HepG2 (cell line): ENCODE measurements around the gene RSL1D1. TPM values are rescaled to one million over a fixed set of nuclear protein-coding genes. Genes with fewer than 3 reads are reported as not detected.

Experiments
- ATM ChIP-seq: fragments of 450-650 bp; IDR thresholded peaks from 2 replicates; pipeline ENCODE4 v1.7.1; 2017; ENCODE audit warnings: mild to moderate bottlenecking, borderline replicate concordance
- ELK4 ChIP-seq: sonication (generic); formaldehyde crosslinking; IDR thresholded peaks from 2 replicates; pipeline ENCODE4 v1.9.0; 2021; ENCODE audit warnings: missing genetic modification reagents, borderline replicate concordance
- FOXK2 ChIP-seq: fragments of 450-650 bp; IDR thresholded peaks from 2 replicates; pipeline ENCODE4 v1.6.1; 2016
- MED13 ChIP-seq: sonication (generic); formaldehyde crosslinking; IDR thresholded peaks from 2 replicates; pipeline ENCODE4 v1.5.0; 2020; ENCODE audit warnings: missing genetic modification reagents
- PAX8 ChIP-seq: sonication (generic); formaldehyde crosslinking; IDR thresholded peaks from 2 replicates; pipeline ENCODE4 v1.8.0; 2022; ENCODE audit warnings: mild to moderate bottlenecking, missing genetic modification reagents, borderline replicate concordance
- PHB2 ChIP-seq: fragments of 450-650 bp; IDR thresholded peaks from 2 replicates; pipeline ENCODE4 v1.6.1; 2018; ENCODE audit not compliant: partially characterized antibody
- RARA ChIP-seq: IDR thresholded peaks from 2 replicates; pipeline ENCODE4 v1.6.1; 2016; ENCODE audit warnings: missing genetic modification reagents, missing compliant biosample characterization
- SP140L ChIP-seq: sonication (generic); formaldehyde crosslinking; IDR thresholded peaks from 2 replicates; pipeline ENCODE4 v1.4.0; 2020; ENCODE audit warnings: missing genetic modification reagents, borderline replicate concordance
- TCF7 ChIP-seq: sonication (generic); IDR thresholded peaks from 2 replicates; pipeline ENCODE4 v1.6.1; 2016; ENCODE audit warnings: antibody characterized with exemption, low read depth
- ZBTB2 ChIP-seq: sonication (generic); formaldehyde crosslinking; IDR thresholded peaks from 2 replicates; pipeline ENCODE4 v1.8.0; 2022; ENCODE audit warnings: low read depth, missing genetic modification reagents
- ZNF414 ChIP-seq: sonication (generic); formaldehyde crosslinking; IDR thresholded peaks from 2 replicates; pipeline ENCODE4 v1.5.0; 2020; ENCODE audit warnings: missing genetic modification reagents
- ZNF501 ChIP-seq: sonication (generic); formaldehyde crosslinking; IDR thresholded peaks from 2 replicates; pipeline ENCODE4 v1.5.1; 2020; ENCODE audit warnings: mild to moderate bottlenecking, moderate library complexity, missing genetic modification reagents
- ZNF570 ChIP-seq: sonication (generic); formaldehyde crosslinking; IDR thresholded peaks from 2 replicates; pipeline ENCODE4 v1.4.0; 2020; ENCODE audit warnings: mild to moderate bottlenecking, missing genetic modification reagents, borderline replicate concordance
- ZNF597 ChIP-seq: sonication (generic); formaldehyde crosslinking; IDR thresholded peaks from 2 replicates; pipeline ENCODE4 v1.5.0; 2020; ENCODE audit warnings: missing genetic modification reagents
- ZNF605 ChIP-seq: sonication (generic); formaldehyde crosslinking; IDR thresholded peaks from 2 replicates; pipeline ENCODE4 v1.8.0; 2022; ENCODE audit warnings: mild to moderate bottlenecking, missing genetic modification reagents
- polyA plus RNA-seq, 8 experiments: library from polyadenylated mRNA; depleted of rRNA in 3 of 8; stranded (reverse) in 7 of 8; unstranded in 1 of 8; fragments of >200 nt; fragmentation: Illumina TruSeq in 4 of 8; extraction: Trizol in 4 of 8; gene quantifications; 2 replicates each; pipeline versions ENCODE4 v1.2.1 to v1.2.3, GENCODE V29; 2011 to 2016; ENCODE audit warnings: low read depth in 4 of 8, missing spikeins in 1 of 8, mixed read lengths in 1 of 8; ENCODE audit not compliant: insufficient read depth in 1 of 8
- total RNA-seq, 5 experiments: library from RNA; depleted of rRNA; stranded (reverse); fragments of >200 nt; fragmentation: Illumina TruSeq; extraction: Trizol; gene quantifications; 2 replicates each; pipeline ENCODE4 v1.2.3, GENCODE V29; 2016; ENCODE audit warnings: low read depth in 1 of 5
- TF ChIP-seq, protein P1 (sequence below): sonication (generic); formaldehyde crosslinking; IDR thresholded peaks from 2 replicates; pipeline ENCODE4 v1.9.0; 2021; ENCODE audit warnings: mild to moderate bottlenecking, missing genetic modification reagents

Gene RSL1D1
- total and polyA plus RNA-seq, 2 of the 13 experiments (the other 11 are each of a cell fraction or from before 2014, with no cell fraction given): 187 to 343 TPM

GRCh38 chr16:11796227-11797165 lies 54.8 kb downstream of the RSL1D1 start (continued):
- TF ChIP-seq, protein P1, sequence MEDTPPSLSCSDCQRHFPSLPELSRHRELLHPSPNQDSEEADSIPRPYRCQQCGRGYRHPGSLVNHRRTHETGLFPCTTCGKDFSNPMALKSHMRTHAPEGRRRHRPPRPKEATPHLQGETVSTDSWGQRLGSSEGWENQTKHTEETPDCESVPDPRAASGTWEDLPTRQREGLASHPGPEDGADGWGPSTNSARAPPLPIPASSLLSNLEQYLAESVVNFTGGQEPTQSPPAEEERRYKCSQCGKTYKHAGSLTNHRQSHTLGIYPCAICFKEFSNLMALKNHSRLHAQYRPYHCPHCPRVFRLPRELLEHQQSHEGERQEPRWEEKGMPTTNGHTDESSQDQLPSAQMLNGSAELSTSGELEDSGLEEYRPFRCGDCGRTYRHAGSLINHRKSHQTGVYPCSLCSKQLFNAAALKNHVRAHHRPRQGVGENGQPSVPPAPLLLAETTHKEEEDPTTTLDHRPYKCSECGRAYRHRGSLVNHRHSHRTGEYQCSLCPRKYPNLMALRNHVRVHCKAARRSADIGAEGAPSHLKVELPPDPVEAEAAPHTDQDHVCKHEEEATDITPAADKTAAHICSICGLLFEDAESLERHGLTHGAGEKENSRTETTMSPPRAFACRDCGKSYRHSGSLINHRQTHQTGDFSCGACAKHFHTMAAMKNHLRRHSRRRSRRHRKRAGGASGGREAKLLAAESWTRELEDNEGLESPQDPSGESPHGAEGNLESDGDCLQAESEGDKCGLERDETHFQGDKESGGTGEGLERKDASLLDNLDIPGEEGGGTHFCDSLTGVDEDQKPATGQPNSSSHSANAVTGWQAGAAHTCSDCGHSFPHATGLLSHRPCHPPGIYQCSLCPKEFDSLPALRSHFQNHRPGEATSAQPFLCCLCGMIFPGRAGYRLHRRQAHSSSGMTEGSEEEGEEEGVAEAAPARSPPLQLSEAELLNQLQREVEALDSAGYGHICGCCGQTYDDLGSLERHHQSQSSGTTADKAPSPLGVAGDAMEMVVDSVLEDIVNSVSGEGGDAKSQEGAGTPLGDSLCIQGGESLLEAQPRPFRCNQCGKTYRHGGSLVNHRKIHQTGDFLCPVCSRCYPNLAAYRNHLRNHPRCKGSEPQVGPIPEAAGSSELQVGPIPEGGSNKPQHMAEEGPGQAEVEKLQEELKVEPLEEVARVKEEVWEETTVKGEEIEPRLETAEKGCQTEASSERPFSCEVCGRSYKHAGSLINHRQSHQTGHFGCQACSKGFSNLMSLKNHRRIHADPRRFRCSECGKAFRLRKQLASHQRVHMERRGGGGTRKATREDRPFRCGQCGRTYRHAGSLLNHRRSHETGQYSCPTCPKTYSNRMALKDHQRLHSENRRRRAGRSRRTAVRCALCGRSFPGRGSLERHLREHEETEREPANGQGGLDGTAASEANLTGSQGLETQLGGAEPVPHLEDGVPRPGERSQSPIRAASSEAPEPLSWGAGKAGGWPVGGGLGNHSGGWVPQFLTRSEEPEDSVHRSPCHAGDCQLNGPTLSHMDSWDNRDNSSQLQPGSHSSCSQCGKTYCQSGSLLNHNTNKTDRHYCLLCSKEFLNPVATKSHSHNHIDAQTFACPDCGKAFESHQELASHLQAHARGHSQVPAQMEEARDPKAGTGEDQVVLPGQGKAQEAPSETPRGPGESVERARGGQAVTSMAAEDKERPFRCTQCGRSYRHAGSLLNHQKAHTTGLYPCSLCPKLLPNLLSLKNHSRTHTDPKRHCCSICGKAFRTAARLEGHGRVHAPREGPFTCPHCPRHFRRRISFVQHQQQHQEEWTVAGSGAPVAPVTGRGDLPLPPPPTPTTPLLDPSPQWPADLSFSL: no peak
- TF ChIP-seq PHB2 (no peak), ZBTB2 (peak; percentile 82), TCF7 (no peak; the same call in 1 of the 2 replicates), ZNF501 (CRISPR knock-in tag) (peak; percentile 48; the same call in 1 of the 2 replicates), PAX8 (CRISPR knock-in tag) (no peak), FOXK2 (no peak), ZNF414 (CRISPR knock-in tag) (peak; percentile 86; the same call in 1 of the 2 replicates), ZNF605 (CRISPR knock-in tag) (no peak), RARA (peak; percentile 34; the same call in 1 of the 2 replicates), ATM (no peak), ZNF570 (CRISPR knock-in tag) (no peak), ZNF597 (no peak), ELK4 (CRISPR knock-in tag) (no peak; the same call in 1 of the 2 replicates), SP140L (CRISPR knock-in tag) (0 out of 2 replicates have a peak, but pooled peaks have one; percentile 43), MED13 (CRISPR knock-in tag) (0 out of 2 replicates have a peak, but pooled peaks have one; percentile 31)
